HepG2 (cell line): ENCODE measurements around the gene COMT.

Experiments used
- CTCF ChIP-seq: sonication (generic); formaldehyde crosslinking; IDR thresholded peaks from 2 replicates; pipeline ENCODE4 v1.5.0; 2020; ENCODE audit warnings: mild to moderate bottlenecking, missing genetic modification reagents, moderate library complexity
- ELF4 ChIP-seq: sonication (generic); formaldehyde crosslinking; IDR thresholded peaks from 2 replicates; pipeline ENCODE4 v1.5.0; 2020; ENCODE audit warnings: missing genetic modification reagents, mild to moderate bottlenecking, moderate library complexity, borderline replicate concordance
- FOXP1 ChIP-seq, 2 experiments: fragments of 450-650 bp in 1 of 2; IDR thresholded peaks; 2 replicates each; pipeline ENCODE4 v1.6.1; 2017 to 2018; ENCODE audit warnings: antibody characterized with exemption in 1 of 2
- MAFF ChIP-seq: IDR thresholded peaks from 2 replicates; pipeline ENCODE4 v1.6.1; 2011; ENCODE audit warnings: low read depth, low read length, improper control_type of control experiment
- NR1H2 ChIP-seq: sonication (generic); formaldehyde crosslinking; IDR thresholded peaks from 2 replicates; pipeline ENCODE4 v1.8.1; 2022; ENCODE audit warnings: low read depth, missing genetic modification reagents, borderline replicate concordance
- TOE1 ChIP-seq: sonication (generic); formaldehyde crosslinking; IDR thresholded peaks from 2 replicates; pipeline ENCODE4 v1.4.0; 2020; ENCODE audit warnings: mild to moderate bottlenecking, missing genetic modification reagents
- ZBTB33 ChIP-seq: sonication (generic); formaldehyde crosslinking; IDR thresholded peaks from 2 replicates; pipeline ENCODE4 v1.4.0; 2020; ENCODE audit warnings: missing genetic modification reagents
- ZNF234 ChIP-seq: sonication (generic); formaldehyde crosslinking; conservative IDR thresholded peaks from 2 replicates; pipeline ENCODE4 v1.5.1; 2020; ENCODE audit warnings: mild to moderate bottlenecking, missing genetic modification reagents
- ZNF274 ChIP-seq: sonication (generic); formaldehyde crosslinking; IDR thresholded peaks from 2 replicates; pipeline ENCODE4 v1.5.1; 2020; ENCODE audit warnings: mild to moderate bottlenecking, missing genetic modification reagents
- TF ChIP-seq, protein P1 (sequence below), 2 experiments: IDR thresholded peaks; 2 replicates each; pipeline ENCODE4 v1.6.1; 2011 to 2012; ENCODE audit warnings: low read length in 2 of 2, borderline replicate concordance in 1 of 2, low read depth in 1 of 2, mild to moderate bottlenecking in 1 of 2, moderate library complexity in 1 of 2

- TF ChIP-seq FOXP1 (IDR thresholded peaks at IDR 0.05) = no peak
- TF ChIP-seq FOXP1 (CRISPR knock-in tag; IDR thresholded peaks at IDR 0.05) = 0 out of 2 replicates have a peak, but pooled peaks have one; percentile 4
- TF ChIP-seq TOE1 (CRISPR knock-in tag) = no peak
- no peak for TF ChIP-seq ZNF274
- TF ChIP-seq, protein P1, sequence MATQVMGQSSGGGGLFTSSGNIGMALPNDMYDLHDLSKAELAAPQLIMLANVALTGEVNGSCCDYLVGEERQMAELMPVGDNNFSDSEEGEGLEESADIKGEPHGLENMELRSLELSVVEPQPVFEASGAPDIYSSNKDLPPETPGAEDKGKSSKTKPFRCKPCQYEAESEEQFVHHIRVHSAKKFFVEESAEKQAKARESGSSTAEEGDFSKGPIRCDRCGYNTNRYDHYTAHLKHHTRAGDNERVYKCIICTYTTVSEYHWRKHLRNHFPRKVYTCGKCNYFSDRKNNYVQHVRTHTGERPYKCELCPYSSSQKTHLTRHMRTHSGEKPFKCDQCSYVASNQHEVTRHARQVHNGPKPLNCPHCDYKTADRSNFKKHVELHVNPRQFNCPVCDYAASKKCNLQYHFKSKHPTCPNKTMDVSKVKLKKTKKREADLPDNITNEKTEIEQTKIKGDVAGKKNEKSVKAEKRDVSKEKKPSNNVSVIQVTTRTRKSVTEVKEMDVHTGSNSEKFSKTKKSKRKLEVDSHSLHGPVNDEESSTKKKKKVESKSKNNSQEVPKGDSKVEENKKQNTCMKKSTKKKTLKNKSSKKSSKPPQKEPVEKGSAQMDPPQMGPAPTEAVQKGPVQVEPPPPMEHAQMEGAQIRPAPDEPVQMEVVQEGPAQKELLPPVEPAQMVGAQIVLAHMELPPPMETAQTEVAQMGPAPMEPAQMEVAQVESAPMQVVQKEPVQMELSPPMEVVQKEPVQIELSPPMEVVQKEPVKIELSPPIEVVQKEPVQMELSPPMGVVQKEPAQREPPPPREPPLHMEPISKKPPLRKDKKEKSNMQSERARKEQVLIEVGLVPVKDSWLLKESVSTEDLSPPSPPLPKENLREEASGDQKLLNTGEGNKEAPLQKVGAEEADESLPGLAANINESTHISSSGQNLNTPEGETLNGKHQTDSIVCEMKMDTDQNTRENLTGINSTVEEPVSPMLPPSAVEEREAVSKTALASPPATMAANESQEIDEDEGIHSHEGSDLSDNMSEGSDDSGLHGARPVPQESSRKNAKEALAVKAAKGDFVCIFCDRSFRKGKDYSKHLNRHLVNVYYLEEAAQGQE (IDR thresholded peaks at IDR 0.05; ENCODE audit: borderline replicate concordance in 1 of 2, low read depth in 1 of 2, low read length in 2 of 2) = no peak
- TF ChIP-seq ZBTB33 = no peak; the same call in 1 of the 2 replicates
- TF ChIP-seq MAFF = no peak
- TF ChIP-seq ELF4 (CRISPR knock-in tag) = no peak
- no peak for TF ChIP-seq NR1H2 (CRISPR knock-in tag)
- no peak; the same call in 1 of the 2 replicates for TF ChIP-seq CTCF (CRISPR knock-in tag)
- TF ChIP-seq ZNF234 (CRISPR knock-in tag) = no peak
Observed at GRCh38 chr22:20010307-20011122, 68.9 kb downstream of the COMT start.
